SIG-M5 treated with dmso at 0.1 percent for 504 hours (cell line): ENCODE measurements around the gene ANKRD13A.

Experiments used
- DNase-seq: peaks from one replicate; lab custom pipeline; 2025; ENCODE audit not compliant: unreplicated experiment; lab: John Stamatoyannopoulos, UW

The ANKRD13A gene

GRCh38 chr12:110077800-110078199, 78.6 kb downstream of the ANKRD13A start:
- no peak for DNase-seq

- DNase-seq = peak; percentile 67
Observed at GRCh38 chr12:110079477-110080400, 80.5 kb downstream of the ANKRD13A start.

- no peak for DNase-seq
Observed at GRCh38 chr12:110080410-110080809, 81.2 kb downstream of the ANKRD13A start.

GRCh38 chr12:110084314-110085015, 85.2 kb downstream of the ANKRD13A start:
- DNase-seq = no peak

- DNase-seq = peak; percentile 86
Observed at GRCh38 chr12:110088216-110088615, 89.0 kb downstream of the ANKRD13A start.

- peak; percentile 88 for DNase-seq
Observed at GRCh38 chr12:110088936-110089335, 89.7 kb downstream of the ANKRD13A start.
